ENCODE measurements around the gene SPATA33.
A peak's percentile ranks its signal among the peaks of the same experiment; 100 is the strongest.
"Not testable (repeated sequence)": the region's sequence is repeated elsewhere in the genome, so short reads cannot be mapped to it uniquely, and the experiment has no call there.

Gene SPATA33

DNA sequence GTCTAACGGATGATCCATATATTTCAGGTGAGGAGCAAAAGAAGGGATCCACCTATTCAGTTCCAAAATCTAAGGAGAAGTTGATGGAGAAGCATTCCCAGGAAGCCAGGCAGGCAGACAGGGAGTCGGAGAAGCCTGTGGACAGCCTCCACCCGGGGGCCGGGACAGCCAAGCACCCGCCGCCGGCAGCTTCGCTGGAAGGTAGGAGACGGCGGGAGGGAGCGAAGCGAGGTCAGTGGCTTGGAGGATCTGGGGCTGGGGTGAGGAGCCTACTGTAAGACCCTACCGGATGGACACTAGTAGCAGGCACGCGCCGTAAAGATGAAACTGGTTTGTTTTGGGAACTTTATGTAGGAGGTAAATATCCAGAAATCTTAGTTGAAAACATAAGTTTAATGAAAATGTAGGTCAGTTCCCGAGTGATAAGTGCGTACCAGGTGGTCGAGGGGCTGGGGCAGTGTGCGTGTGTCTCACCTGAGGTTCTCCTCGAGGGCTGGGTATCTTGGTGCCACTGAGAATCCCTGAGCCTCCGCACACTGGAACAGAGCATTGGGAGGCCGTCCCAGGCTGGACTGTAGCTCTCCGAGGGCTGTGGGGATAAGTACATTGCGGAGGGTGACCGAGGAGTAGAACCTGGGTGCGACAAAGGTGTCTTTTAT lies 714 bp downstream of the SPATA33 start:
- no peak for DNase-seq (ENCODE audit: low read depth in 2 of 2, low spot score in 1 of 2)

GRCh38 chr16:89660146-89660545 lies 2.5 kb downstream of the SPATA33 start:
- no peak for DNase-seq (ENCODE audit: low read depth in 2 of 2, low spot score in 1 of 2)

GRCh38 chr16:89661215-89661614 lies 3.6 kb downstream of the SPATA33 start:
- no peak for DNase-seq (ENCODE audit: low read depth in 2 of 2, low spot score in 1 of 2)

GRCh38 chr16:89664238-89664637 lies 6.6 kb downstream of the SPATA33 start:
- DNase-seq (ENCODE audit: low read depth in 2 of 2, low spot score in 1 of 2): not testable (repeated sequence)

- DNase-seq (ENCODE audit: low read depth in 2 of 2, low spot score in 1 of 2): not testable (repeated sequence)
These were observed 9.4 kb downstream of the SPATA33 start for GRCh38 chr16:89667000-89667399.

- no peak for DNase-seq (ENCODE audit: low read depth in 2 of 2, low spot score in 1 of 2)
These were observed 10.0 kb downstream of the SPATA33 start for GRCh38 chr16:89667633-89668032.

- no peak for DNase-seq (ENCODE audit: low read depth in 2 of 2, low spot score in 1 of 2)
These were observed 11.1 kb downstream of the SPATA33 start for GRCh38 chr16:89668790-89669158.

DNA sequence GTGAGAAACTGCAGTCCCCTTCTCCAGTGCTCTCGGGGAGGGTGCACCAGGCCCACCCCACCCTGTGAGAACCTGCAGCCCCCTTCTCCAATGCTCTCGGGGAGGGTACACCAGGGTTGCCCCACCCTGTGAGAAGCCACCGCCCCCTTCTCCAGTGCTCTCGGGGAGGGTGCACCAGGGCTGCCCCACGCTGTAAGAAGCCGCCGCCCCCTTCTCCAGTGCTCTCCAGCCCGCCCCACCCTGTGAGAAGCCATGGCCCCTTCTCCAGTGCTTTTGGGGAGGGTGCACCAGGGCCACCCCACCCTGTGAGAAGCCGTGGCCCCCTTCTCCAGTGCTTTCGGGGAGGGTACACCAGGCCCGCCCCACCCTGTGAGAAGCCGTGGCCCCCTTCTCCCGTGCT lies 12.1 kb downstream of the SPATA33 start:
- DNase-seq (ENCODE audit: low read depth in 2 of 2, low spot score in 1 of 2): no peak

GRCh38 chr16:89670496-89671431 lies 13.1 kb downstream of the SPATA33 start:
- DNase-seq (ENCODE audit: low read depth in 2 of 2, low spot score in 1 of 2): no peak

DNA sequence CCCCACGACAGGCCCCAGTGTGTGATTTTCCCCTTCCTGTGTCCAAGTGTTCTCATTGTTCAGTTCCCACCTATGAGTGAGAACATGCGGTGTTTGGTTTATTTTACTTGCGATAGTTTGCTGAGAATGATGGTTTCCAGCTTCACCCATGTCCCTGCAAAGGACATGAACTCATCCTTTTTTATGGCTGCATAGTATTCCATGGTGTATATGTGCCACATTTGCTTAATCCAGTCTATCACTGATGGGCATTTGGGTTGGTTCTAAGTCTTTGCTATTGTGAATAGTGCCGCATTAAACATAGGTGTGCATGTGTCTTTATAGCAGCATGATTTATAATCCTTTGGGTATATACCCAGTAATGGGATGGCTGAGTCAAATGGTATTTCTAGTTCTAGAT lies 13.9 kb downstream of the SPATA33 start:
- not testable (repeated sequence) for DNase-seq (ENCODE audit: low read depth in 2 of 2, low spot score in 1 of 2)

DNA sequence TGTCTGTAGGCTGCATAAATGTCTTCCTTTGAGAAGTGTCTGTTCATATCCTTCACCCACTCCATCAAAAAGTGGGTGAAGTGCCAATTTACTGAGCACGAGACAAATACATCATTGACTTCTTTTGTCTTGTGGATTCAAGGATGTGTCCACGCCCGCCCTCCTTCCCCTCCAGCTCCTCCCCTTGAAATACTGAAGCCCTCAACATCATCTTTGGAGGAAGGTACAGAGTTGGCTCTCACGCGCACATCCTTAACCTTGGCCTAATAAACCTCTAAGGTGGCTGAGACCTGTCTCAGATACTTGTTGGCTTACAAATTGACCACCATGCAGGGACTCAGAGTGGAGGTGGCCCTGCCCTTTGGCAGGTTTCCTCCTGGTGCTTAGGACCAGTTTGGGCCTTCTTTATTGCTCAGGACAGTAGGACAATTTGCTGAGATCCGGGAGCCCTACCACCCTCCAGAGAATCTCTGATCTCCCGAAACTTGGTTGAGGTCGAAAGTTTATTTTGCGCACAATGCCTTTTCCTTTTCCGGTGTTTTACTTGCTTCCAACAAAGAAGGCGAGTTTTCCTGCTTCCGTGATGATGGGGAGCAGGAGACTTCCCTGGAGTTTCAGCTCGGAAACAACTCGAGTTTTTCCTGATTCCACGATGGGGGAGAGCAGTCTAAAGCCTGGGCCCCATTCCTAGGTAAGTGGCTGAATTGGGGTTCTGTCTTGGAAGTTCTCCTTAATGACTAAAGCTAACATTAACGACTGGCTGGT lies 14.7 kb downstream of the SPATA33 start:
- no peak for DNase-seq (ENCODE audit: low read depth in 2 of 2, low spot score in 1 of 2)

DNA sequence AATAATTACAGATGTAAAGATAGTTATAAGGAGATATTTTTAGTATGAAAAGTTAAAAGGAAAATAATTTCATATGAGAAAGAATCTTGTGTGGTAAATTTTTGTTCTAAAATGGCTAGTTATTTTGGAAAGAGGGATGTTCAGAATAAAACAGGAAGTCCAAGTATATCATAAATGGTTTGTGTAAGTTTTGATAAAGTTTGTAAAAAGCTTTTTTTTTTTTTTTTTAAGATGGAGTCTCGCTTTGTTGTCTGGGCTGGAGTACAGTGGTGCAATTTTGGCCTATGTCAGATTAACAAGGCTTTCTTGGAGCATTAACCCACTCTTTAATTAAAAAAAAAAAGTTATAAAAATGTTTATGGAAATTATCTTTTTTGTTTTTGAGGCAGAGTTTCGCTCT lies 20.6 kb downstream of the SPATA33 start:
- DNase-seq (ENCODE audit: low read depth in 2 of 2, low spot score in 1 of 2): no peak

GRCh38 chr16:89685916-89686315 lies 28.3 kb downstream of the SPATA33 start:
- DNase-seq (ENCODE audit: low read depth in 2 of 2, low spot score in 1 of 2): no peak

DNA sequence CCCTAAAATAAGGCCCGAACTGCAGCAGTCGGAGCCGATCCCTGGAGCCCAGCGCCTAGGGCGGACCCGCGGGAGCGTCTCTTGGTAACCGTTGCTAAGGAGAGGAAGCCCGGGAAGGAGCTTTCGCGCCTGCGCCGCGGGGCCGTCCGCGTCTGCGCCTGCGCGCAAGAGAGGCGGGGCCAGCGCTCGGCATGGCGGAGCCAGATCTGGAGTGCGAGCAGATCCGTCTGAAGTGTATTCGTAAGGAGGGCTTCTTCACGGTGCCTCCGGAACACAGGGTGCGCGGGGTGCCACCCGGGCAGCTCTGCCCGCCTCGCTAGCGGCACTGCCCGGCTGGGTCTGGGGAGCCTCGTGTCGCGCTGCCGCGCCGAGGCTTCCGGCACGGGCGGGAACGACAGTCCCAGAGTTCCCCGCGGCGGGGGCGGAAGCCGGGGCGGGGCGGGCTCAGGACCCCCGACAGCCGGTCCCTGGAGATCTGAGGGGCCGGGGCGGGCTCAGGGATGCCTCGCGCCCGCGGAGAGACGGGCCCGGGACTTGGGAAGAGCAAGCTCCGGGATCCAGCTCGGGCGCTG lies 29.0 kb downstream of the SPATA33 start, which contains the start of gene CDK10:
Gene CDK10 (plus strand): TSS at position 170 of the 572 bp plus-strand sequence. CDS start 22 bp downstream, at position 192.
- DNase-seq (ENCODE audit: low read depth in 2 of 2, low spot score in 1 of 2): peak; percentile 64 to 82

GRCh38 chr16:89687092-89687940 lies 29.7 kb downstream of the SPATA33 start:
- no peak for DNase-seq (ENCODE audit: low read depth in 2 of 2, low spot score in 1 of 2)

DNA sequence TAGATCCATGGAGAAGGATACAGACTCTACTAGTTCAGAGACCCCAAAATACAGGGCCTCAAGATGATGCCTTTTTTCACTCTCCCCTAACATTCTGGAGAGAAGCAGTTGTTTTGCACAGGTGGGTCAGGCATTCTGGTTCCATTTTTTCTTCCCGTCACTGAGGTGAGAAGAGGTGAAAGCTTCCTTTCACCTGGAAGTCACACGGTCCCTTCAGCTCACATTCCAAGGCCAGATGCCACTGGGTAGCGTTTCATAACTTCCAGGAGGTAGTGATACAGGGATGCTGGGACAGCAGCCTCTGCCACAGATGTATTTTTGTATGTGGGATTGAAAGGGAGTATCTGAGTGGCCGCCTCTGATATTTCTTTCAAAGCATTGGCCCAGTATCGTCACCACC lies 30.8 kb downstream of the SPATA33 start:
- DNase-seq (ENCODE audit: low read depth in 2 of 2, low spot score in 1 of 2): no peak

DNA sequence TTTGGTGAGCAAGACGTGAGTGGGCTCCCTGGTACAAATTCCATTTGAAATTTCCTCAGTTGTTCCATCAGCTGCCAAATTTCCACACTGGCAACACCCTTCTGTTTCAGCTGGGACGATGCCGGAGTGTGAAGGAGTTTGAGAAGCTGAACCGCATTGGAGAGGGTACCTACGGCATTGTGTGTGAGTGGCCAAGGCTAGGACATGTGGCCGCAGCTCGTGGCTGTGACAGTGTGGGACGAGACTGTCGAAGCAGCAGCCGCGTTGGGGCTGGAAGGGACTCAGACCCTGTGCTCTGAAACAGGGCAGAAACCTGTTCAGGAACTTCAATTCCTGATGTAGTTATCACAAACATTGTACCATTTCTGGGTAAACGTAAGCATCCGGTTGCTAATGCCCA lies 31.5 kb downstream of the SPATA33 start:
- DNase-seq (ENCODE audit: low read depth in 2 of 2, low spot score in 1 of 2): no peak

DNA sequence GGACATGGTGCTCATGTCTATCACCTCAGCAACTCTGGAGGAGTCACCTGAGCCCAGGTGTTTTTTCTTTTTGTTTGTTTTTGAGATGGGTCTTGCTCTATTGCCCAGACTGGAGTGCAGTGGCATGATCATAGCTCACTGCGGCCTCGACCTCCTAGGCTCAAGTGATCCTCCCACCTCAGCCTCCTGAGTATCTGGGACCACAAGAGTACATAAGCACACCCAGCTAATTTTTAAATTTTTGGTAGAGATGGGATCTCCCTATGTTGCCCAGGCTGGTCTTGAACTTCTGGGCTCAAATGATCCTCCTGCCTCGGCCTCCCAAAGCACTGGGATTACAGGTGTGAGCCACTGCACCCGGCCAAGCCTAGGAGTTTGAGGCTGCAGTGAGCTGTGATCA lies 32.0 kb downstream of the SPATA33 start:
- DNase-seq (ENCODE audit: low read depth in 2 of 2, low spot score in 1 of 2): not testable (repeated sequence)

GRCh38 chr16:89690392-89690901 lies 32.8 kb downstream of the SPATA33 start:
- DNase-seq (ENCODE audit: low read depth in 2 of 2, low spot score in 1 of 2): no peak

Measured in stimulated activated CD8-positive, alpha-beta memory T cell treated with anti-CD3 and anti-CD28 coated beads, Interleukin-4, amount 100 ng/mL, for 1 hour (primary cell).